ENCODE results near the gene PMVK.

PMVK gene

GRCh38 chr1:154959426-154959780 lies 22.9 kb upstream of the PMVK start:
- ATAC-seq (ENCODE audit: insufficient read depth, low read depth) (no peak), DNase-seq (no peak)
- H2AFZ ChIP-seq (ENCODE audit: low read depth, low read length) = no peak overlapping the region
- H3K79me2 ChIP-seq (ENCODE audit: insufficient read depth, low read length) = peaks cover 49% of the 10 kb centered on the region
- no peaks in the 10 kb centered on the region for H3K9me3 ChIP-seq (ENCODE audit: insufficient read depth, low read length, severe bottlenecking)
- H3K36me3 ChIP-seq (ENCODE audit: insufficient read depth, low read length) = peaks cover 32% of the 10 kb centered on the region
- H3K27ac ChIP-seq (ENCODE audit: low read length) = no peak overlapping the region
- no peak for TF ChIP-seq EZH2 (IDR thresholded peaks at IDR 0.05; ENCODE audit: borderline replicate concordance, low read depth, low read length, severe bottlenecking)
- TF ChIP-seq, protein P1, sequence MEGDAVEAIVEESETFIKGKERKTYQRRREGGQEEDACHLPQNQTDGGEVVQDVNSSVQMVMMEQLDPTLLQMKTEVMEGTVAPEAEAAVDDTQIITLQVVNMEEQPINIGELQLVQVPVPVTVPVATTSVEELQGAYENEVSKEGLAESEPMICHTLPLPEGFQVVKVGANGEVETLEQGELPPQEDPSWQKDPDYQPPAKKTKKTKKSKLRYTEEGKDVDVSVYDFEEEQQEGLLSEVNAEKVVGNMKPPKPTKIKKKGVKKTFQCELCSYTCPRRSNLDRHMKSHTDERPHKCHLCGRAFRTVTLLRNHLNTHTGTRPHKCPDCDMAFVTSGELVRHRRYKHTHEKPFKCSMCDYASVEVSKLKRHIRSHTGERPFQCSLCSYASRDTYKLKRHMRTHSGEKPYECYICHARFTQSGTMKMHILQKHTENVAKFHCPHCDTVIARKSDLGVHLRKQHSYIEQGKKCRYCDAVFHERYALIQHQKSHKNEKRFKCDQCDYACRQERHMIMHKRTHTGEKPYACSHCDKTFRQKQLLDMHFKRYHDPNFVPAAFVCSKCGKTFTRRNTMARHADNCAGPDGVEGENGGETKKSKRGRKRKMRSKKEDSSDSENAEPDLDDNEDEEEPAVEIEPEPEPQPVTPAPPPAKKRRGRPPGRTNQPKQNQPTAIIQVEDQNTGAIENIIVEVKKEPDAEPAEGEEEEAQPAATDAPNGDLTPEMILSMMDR (IDR thresholded peaks at IDR 0.05; ENCODE audit: borderline replicate concordance, extremely low read depth, low read length, poor library complexity, severe bottlenecking) = no peak
- H3K4me3 ChIP-seq (ENCODE audit: low read depth in 1 of 2, low read length in 2 of 2) = no peak overlapping the region
- no peaks in the 10 kb centered on the region for H3K27me3 ChIP-seq (ENCODE audit: insufficient read depth, low read length, poor library complexity)
- H3K4me1 ChIP-seq (ENCODE audit: insufficient read depth, low read length) = peaks cover 69% of the 10 kb centered on the region
- no peak overlapping the region for H3K9ac ChIP-seq (ENCODE audit: low read depth, low read length)
- H4K20me1 ChIP-seq (ENCODE audit: insufficient read depth, low read length) = peaks cover 25% of the 10 kb centered on the region; the same call in 1 of the 2 replicates
- H3K4me2 ChIP-seq (ENCODE audit: insufficient read depth, low read length) = no peak overlapping the region

- peaks cover 54% of the 10 kb centered on the region for H3K79me2 ChIP-seq (ENCODE audit: insufficient read depth, low read length)
These were observed 22.3 kb upstream of the PMVK start for GRCh38 chr1:154958681-154959425.

GRCh38 chr1:154958036-154958435 lies 21.5 kb upstream of the PMVK start:
- Histone ChIP-seq H3K36me3 (ENCODE audit: insufficient read depth, low read length) (peaks cover 19% of the 10 kb centered on the region), H3K9ac (ENCODE audit: low read depth, low read length) (no peak overlapping the region), H3K4me2 (ENCODE audit: insufficient read depth, low read length) (no peak overlapping the region), H3K79me2 (ENCODE audit: insufficient read depth, low read length) (peaks cover 54% of the 10 kb centered on the region), H3K4me1 (ENCODE audit: insufficient read depth, low read length) (peaks cover 75% of the 10 kb centered on the region), H2AFZ (ENCODE audit: low read depth, low read length) (no peak overlapping the region), H3K27ac (ENCODE audit: low read length) (no peak overlapping the region), H3K4me3 (ENCODE audit: low read depth in 1 of 2, low read length in 2 of 2) (no peak overlapping the region), H3K9me3 (ENCODE audit: insufficient read depth, low read length, severe bottlenecking) (no peaks in the 10 kb centered on the region), H3K27me3 (ENCODE audit: insufficient read depth, low read length, poor library complexity) (no peaks in the 10 kb centered on the region), H4K20me1 (ENCODE audit: insufficient read depth, low read length) (peaks cover 25% of the 10 kb centered on the region)
- no peak for ATAC-seq (ENCODE audit: insufficient read depth, low read depth)
- no peak for DNase-seq
- TF ChIP-seq EZH2 (IDR thresholded peaks at IDR 0.05; ENCODE audit: borderline replicate concordance, low read depth, low read length, severe bottlenecking) = no peak
- TF ChIP-seq, protein P1 (IDR thresholded peaks at IDR 0.05; ENCODE audit: borderline replicate concordance, extremely low read depth, low read length, poor library complexity, severe bottlenecking) = no peak

More at GRCh38 chr1:154958681-154959425, 22.3 kb upstream of the PMVK start:
- ATAC-seq (ENCODE audit: insufficient read depth, low read depth) (no peak), DNase-seq (no peak)
- Histone ChIP-seq H3K9me3 (ENCODE audit: insufficient read depth, low read length, severe bottlenecking) (no peaks in the 10 kb centered on the region), H3K9ac (ENCODE audit: low read depth, low read length) (no peak overlapping the region), H3K4me3 (ENCODE audit: low read depth in 1 of 2, low read length in 2 of 2) (no peak overlapping the region), H3K4me2 (ENCODE audit: insufficient read depth, low read length) (no peak overlapping the region), H3K36me3 (ENCODE audit: insufficient read depth, low read length) (peaks cover 27% of the 10 kb centered on the region), H2AFZ (ENCODE audit: low read depth, low read length) (no peak overlapping the region), H4K20me1 (ENCODE audit: insufficient read depth, low read length) (peaks cover 25% of the 10 kb centered on the region; the same call in 1 of the 2 replicates), H3K27me3 (ENCODE audit: insufficient read depth, low read length, poor library complexity) (no peaks in the 10 kb centered on the region), H3K27ac (ENCODE audit: low read length) (no peak overlapping the region), H3K4me1 (ENCODE audit: insufficient read depth, low read length) (peaks cover 75% of the 10 kb centered on the region)
- TF ChIP-seq, protein P1 (IDR thresholded peaks at IDR 0.05; ENCODE audit: borderline replicate concordance, extremely low read depth, low read length, poor library complexity, severe bottlenecking) = no peak
- no peak for TF ChIP-seq EZH2 (IDR thresholded peaks at IDR 0.05; ENCODE audit: borderline replicate concordance, low read depth, low read length, severe bottlenecking)
